ENCODE results near the gene ESYT2.
A peak's percentile ranks its signal among the peaks of the same experiment; 100 is the strongest.

ESYT2 gene

DNA sequence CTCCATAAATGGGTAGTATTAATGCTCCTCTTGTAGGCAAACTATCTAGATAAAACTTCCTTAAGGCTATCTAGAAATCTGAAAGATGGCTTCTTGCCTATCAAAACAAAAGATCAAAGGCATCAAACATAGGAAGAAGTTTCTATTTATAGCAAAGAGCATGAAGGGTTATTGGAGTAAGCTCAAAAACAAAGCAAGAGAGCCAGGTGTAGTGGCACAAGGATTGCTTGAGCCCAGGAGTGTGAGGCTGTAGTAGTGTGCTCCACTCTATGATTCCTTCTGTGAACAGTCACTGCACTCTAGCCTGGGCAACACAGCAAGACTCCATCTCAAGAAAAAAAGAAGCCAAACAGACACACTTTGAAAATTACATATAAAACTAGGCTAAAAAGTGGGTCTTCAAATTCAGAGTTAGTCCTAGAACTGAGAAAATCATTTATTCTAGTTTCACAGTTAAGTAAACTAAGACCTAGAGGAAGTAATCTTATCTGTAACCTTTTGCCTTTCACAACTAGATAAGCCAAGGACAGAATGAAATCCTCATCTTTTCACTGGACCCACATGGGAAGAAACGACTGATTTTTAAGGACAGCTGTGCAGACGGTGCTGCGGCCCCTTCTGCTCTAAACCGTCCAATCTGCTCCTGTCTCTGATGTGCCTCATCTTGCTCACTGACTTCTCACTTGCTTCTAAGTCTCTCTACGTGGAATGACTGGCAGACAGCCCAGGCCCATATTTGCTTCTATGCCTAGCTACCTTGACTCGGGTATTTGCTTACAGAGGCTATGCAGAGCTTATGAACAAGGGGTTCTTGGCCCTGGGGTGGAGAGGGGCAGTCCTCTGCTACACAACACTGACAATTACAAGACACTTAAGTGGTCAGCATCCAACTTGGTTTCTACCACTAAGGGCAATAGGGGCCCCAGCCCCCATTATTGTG is 50.0 kb downstream of the ESYT2 start:
- no peak overlapping the region for H3K4me3 ChIP-seq (ENCODE audit: control insufficient read depth, low read depth, low read length)
- DNase-seq (ENCODE audit: low read depth) = no peak
- TF ChIP-seq CTCF (conservative IDR thresholded peaks at IDR 0.05; ENCODE audit: control insufficient read depth, insufficient read depth, low read depth, low read length) = no peak

GRCh38 chr7:158778471-158778870 is 50.8 kb downstream of the ESYT2 start:
- no peak overlapping the region for H3K4me3 ChIP-seq (ENCODE audit: control insufficient read depth, low read depth, low read length)
- no peak for TF ChIP-seq CTCF (conservative IDR thresholded peaks at IDR 0.05; ENCODE audit: control insufficient read depth, insufficient read depth, low read depth, low read length)

DNA sequence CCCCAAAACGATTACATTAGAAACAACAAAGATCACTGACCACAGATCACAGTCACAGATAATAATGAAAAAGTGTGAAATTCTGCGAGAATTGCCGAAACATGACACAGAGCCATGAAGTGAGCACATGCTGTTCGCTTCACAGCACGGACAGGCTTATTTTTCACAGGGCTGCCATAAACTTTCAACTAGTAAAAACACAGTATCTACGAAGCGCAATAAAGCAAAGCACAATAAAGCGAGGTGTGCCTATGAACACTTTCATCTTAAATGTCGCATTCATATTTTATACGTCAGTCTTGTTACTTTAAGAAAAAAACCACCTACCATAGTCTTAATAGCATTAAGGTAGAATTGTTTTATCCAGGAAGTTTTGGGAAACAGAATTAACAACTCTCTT is 51.5 kb downstream of the ESYT2 start:
- no peak for TF ChIP-seq CTCF (conservative IDR thresholded peaks at IDR 0.05; ENCODE audit: control insufficient read depth, insufficient read depth, low read depth, low read length)
- no peak for DNase-seq (ENCODE audit: low read depth)
- no peak overlapping the region for H3K4me3 ChIP-seq (ENCODE audit: control insufficient read depth, low read depth, low read length)

More at GRCh38 chr7:158778471-158778870, 50.8 kb downstream of the ESYT2 start:
- DNase-seq (ENCODE audit: low read depth) = peak; percentile 84

GRCh38 chr7:158776474-158776873 is 52.8 kb downstream of the ESYT2 start:
- TF ChIP-seq CTCF (conservative IDR thresholded peaks at IDR 0.05; ENCODE audit: control insufficient read depth, insufficient read depth, low read depth, low read length) = no peak
- no peak overlapping the region for H3K4me3 ChIP-seq (ENCODE audit: control insufficient read depth, low read depth, low read length)
- no peak for DNase-seq (ENCODE audit: low read depth)

DNA sequence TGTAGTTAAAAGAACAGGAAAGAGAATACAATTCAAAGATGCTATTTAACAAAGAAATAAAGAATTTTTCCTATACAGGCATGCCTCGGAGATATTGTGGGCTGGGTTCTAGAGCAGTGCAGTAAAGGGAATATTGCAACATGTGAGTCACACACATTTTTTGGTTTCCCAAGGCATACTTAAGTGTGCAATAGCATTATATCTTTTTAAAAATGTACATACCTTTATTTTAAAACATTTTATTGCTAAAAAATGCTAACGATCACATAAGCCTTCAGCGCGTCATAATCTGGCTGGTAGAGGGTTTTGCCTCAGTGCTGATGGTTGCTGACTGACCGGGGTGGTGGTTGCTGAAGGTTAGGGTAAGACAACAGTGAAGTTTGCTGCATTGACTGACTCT is 54.4 kb downstream of the ESYT2 start:
- DNase-seq (ENCODE audit: low read depth) = no peak
- no peak overlapping the region for H3K4me3 ChIP-seq (ENCODE audit: control insufficient read depth, low read depth, low read length)
- TF ChIP-seq CTCF (conservative IDR thresholded peaks at IDR 0.05; ENCODE audit: control insufficient read depth, insufficient read depth, low read depth, low read length) = no peak

- DNase-seq (ENCODE audit: low read depth) = no peak
- no peak for TF ChIP-seq CTCF (conservative IDR thresholded peaks at IDR 0.05; ENCODE audit: control insufficient read depth, insufficient read depth, low read depth, low read length)
- H3K4me3 ChIP-seq (ENCODE audit: control insufficient read depth, low read depth, low read length) = no peak overlapping the region
Measured at GRCh38 chr7:158772916-158773315, 56.4 kb downstream of the ESYT2 start.
